Activated T-helper 1 cell treated with Interleukin-2 at 50 U/mL for 16 hours (primary cell): ENCODE results near the gene GDPD4.

Experiments used
- DNase-seq: peaks from one replicate; pipeline ENCODE4 v3.0.0-alpha.2; 2020; ENCODE audit warnings: low read depth

The GDPD4 gene

DNA sequence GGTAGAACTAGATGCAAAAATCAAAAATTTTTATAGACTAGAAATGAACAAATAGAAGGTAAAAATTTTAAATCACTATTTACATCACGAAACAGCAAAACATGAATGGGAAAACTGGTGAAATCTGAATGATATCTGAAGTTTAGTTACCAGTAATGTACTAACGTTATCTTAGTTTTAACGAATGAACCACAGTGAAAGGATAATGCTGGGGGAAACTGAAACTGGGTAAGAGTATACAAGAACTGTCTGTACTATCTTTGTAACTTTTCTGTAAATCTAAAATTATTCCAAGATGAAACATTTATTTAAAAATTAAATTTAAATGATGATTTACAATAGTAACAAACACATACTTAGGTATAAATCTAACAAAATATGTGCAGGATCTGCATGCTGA is 7.4 kb downstream of the GDPD4 start:
- no peak for DNase-seq

DNA sequence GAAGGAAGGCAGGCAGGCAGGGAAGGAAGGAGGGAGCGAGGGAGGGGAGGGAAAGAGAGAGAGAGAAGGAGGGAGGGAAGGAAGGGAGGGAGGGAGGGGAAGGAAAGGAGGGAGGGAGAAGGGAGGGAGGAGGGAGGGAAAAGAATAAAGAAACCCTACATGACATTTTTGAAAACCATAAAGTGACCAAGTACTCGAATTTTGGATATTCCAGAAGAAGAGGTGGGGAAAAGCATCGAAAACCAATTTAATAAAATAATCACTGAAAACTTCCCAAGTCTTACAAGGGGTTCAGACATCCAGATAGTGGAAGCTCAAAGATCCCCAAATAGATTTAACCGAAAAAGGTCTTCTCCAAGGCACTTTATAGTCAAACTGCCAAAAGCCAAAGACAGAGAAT is 11.7 kb downstream of the GDPD4 start:
- no peak for DNase-seq

DNA sequence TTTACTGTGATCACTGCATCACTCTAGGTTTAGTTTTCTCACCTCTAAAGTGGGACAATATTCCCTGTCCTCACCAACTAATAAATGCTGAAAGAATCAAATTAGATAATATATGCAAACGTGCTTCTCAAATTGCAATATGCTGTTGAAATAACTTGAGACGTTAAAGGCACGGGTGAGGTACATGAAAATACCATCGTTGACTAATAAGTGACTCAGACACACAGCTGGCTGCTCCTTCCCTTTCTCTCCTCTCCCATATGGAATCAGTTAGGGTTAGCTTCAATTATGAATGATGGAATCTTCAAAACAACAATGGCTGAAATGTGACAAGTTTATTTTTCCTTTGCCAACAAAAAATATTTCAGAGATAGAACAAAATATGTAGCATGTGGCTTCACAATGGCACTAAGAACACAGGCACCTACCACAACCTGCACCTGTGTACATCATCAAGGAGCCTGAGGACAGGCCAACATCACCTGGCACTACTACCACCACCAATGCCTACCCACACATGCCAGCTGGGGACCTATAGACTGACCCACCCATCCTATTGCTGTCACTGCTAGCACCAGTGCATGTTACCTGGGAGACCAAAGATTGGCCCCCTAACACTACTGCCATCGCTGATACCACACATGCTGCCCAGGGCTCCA is 13.7 kb downstream of the GDPD4 start:
- DNase-seq = no peak

DNA sequence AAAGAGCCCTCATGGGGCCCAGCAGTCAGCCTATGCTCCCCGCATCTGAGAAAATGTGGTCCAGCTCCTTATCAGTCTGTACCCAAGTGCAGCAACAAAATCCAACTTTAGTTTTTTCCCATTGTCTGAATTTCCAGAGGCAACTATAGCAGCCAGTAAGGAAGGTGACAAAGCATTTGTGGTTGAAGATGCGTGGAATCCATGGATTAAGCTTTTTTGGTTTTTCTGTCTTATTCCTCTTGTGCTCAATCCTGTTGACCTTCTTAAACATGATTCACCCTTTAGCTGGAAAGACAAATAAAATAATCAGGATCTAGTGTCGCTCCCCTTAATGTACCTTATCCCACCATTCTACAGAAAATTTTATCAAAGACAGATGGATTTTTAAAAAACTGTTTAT is 14.3 kb downstream of the GDPD4 start:
- DNase-seq = no peak

DNA sequence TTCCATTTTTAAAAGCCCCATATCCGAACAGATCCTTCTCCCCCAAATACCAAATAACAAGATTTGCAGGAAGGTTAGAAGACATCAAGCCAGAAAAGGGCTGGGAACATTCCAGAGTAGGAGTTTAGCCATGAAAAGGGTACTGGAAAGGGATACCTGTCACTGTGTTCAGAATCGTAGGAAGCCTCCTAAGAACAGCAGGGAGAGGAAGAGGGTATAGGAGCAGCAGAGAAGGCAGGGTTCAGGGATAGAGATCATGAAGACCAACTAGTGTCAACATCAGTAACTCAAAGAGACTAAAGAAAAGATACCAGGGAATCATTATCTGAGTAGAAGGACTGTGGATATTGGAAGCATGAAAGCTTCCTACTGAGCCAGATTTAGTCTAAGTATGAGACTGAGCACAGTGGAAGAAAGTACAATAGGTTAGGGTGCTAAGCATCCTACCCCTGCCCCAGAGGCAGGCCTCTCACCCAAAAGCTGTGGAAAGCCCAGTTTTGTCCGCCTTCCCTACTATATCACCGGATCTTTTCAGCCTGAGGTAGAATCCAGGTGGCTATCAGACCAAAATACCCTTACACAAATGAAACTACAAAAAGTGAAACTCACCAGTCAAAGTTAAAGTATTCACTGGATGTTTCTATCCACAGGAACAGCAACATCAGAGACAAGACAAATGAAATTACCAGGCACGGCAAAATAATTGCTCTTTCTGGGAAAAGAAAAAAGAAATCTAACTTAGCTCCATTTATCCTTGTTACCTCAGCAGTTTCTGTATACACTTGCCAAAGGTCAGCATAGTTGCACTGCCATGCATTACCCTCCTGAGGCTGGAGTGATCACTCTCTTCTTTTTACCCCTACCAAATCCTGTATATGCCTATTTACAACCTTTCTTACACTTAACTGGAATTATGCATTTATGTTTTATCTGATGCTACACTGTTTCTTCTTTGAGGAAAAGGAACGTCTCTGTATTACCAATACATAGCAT is 16.7 kb downstream of the GDPD4 start:
- DNase-seq = no peak

DNA sequence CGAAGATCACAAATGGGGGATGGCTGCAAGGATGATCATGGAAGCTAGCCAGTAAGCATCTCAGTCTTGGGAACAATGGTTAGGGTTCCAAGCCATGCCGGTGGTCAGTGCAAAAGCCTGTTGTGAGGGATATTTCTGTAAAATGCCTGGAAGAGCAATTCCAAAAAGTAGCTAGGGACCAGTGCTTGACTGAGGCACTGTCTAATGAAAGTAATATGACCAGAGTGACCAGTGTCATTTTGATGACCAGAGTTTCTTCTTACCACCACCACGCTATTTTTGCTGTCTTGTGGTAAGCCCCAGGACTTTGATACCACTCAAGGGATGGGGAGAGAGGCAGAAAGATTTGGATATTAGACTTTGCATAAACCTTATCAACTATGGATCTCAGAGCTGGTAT is 18.4 kb downstream of the GDPD4 start:
- DNase-seq = no peak

DNA sequence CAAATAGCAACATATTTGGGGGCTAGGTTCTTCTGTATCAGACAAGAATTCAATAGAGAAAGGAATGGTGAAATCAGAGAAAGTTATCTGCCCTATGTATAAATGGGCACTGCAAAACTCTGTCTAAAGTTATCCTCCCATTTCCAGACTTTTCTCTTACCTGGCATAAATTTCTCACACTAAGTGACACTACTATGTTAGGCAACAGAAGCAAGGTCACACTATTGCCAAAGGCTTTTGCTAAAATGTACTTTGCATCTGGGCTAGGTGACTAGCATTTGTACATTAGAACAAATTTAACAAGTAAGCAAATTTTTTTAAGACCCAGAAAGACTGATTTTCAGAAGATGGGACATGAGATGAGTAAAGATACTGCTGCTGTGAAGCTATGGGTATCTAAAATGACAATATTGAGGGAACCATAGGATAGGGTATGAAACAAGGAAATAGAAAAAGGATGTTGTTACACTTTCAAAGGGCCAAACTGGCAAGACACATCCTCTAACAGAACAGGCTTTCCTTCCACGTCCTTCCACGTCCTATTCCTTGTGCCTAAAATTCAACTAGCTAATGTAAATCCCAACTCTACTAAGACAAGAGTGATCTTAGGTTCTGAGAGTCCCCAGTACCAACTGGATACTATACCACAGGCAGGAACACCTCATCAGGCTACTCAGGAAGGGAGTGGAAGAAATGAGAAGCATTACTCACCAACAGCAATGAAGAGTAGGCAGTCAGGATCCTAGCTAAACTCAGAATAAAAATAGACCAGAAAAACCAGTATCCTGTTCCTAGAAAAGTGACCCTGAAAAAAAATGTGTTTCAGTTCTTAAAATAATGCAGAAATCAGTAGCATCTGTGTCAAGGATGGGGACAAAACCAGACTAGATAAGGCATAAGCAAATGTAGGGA is 22.6 kb downstream of the GDPD4 start:
- DNase-seq = no peak

DNA sequence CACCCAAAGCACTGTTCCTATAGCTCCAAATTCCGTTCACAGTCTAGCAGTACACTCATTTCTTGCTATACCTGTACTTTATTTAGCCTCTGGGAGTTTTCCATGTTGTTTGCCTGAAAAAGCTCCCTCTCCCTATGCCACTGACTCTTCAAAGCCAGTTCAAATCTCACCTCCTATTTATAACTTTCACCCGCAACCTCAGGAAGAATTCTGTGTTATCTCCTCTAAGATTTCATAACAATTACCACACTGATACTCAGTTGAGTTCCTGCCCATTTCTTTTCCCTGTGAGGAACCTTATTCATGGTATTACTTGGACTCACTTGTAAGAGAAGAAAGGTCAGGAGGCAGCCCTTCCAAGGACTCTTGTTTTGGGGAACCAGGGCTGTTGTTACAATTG is 25.2 kb downstream of the GDPD4 start:
- no peak for DNase-seq

DNA sequence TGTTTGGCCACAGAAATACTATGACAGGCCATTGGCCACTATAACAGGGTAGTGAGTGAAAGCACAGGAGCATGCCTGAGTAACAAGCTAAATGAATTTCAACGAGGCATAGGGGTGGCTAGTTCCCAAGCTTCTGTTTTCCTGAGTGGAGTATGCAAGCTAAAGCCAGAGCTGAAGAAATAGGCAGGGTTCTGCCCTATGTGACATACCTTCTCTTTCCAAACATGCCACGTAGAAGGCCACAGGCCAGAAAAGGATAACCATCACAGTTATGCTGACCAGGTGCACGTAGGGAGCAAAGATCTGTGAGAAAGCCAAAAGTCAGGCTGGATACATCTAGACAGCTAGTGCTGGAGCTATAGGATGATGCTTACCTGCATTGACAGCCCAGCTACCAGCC is 30.6 kb downstream of the GDPD4 start:
- DNase-seq = no peak

DNA sequence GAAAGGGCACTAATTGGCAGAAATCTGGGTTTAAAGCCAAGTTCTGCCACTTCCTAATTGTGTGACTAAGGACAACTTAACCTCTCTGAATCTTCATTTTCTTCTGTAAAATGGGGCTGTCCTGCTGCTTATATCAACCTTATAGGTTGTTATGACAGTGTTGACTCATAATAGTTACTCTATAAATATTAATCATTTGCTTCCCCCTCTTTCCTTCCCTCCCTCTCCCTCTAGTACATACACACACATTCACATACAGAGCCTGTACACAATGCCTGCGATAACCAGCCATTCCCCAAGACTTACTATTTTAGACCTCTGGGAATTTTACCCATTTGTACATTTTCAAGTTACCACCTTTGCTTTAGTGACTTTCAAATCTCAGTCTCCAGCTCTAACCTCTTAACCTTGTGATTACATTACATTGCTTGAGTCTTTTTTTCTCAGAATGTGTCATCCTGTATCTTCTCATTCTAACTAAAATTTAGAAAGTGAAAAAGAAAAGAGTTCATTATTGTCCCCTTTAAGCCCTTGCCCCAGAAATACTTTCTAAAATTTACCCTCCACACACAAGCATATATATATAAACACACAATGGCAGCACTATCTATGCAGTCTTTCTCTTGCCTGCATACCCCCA is 31.9 kb downstream of the GDPD4 start:
- DNase-seq = no peak

DNA sequence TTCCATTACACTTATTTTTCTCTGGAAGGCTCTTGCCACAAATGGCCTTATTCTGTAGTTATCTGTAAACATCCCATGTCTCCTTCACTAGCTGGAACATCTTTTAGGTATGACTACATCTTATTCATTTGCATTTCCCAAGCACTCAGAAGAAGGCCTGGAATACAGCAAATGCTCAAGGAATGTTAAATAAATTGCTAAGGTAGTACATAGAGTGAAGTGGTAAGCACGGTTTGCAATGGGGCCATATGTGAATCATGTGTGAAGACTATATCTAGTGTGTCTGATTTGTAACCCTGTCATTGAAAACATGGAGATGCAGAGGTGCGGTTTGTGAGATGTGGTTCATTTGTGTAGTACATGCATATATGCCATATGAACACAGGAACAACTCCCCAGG is 33.5 kb downstream of the GDPD4 start:
- DNase-seq = no peak

DNA sequence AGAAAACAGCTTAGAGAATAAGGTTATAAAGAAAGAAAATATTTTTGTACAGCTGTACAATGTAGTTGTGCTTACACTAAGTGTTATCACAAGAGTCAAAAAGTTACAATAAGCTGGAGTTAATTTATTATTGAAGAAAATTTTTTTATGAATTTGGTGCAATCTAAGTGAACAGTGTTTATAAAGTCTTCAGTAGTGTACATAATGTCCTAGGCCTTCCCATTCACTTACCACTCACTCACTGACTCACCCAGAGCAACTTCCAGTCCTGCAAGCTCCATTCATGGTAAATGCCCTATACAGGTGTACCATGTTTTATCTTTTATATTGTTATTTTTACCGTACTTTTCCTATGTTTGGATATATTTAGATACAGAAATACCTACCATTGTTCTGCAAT is 34.7 kb downstream of the GDPD4 start:
- no peak for DNase-seq

DNA sequence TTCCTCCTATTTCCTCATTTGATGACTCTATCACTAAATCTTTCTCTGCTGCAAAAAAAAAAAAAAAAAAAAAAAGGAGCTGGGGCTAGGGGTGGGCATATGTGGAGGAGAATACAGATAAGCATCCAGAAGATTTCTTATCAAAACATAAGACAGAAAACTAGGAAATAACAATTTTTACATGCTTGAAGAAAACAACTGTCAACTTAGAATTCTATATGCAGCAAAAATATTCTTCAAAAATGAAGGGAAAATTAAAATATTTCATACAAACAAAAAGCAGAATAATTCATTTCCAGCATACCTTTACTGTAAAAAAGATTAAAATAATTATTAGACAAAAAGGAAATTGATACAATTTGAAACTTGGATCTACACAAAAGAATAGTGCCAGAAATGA is 38.7 kb downstream of the GDPD4 start:
- DNase-seq = no peak

DNA sequence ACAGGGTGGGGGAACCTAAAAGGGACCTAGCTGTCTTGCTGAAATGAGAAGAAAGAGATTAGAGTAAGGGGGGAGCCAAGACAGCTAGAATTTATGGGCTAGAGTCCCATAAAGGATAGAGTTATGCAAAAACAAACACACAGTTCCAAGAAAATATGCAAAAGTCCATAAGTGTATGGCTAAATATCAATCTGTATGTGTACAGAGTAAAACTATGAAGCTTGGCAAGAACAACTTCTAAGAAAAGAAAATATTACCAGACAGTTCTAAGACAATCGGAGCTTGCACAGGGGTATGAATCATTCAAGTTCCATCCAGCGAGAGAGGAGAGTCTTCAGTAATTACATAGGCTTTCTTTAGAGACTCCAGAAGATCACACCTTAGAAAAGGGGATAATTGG is 41.8 kb downstream of the GDPD4 start:
- DNase-seq = no peak

DNA sequence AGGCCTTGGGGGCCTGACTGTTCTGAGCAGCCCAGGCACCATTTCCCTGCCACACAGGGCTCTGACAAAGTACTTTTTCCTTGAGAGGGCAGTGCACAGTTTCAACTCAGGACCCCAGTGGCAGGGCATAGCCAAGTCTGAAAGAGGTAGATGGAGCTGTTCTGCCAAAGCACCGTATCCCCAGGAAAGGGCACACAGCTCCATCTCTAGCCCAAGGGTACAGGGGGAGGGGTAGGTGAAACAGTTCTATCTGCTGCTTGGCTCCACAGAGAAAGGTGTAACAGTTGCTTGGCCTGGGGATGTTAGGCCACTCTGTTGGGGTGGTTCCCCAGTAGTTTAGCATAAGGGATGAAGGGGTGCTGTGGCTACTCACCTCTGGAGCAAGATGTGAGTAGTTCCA is 47.8 kb downstream of the GDPD4 start:
- no peak for DNase-seq

DNA sequence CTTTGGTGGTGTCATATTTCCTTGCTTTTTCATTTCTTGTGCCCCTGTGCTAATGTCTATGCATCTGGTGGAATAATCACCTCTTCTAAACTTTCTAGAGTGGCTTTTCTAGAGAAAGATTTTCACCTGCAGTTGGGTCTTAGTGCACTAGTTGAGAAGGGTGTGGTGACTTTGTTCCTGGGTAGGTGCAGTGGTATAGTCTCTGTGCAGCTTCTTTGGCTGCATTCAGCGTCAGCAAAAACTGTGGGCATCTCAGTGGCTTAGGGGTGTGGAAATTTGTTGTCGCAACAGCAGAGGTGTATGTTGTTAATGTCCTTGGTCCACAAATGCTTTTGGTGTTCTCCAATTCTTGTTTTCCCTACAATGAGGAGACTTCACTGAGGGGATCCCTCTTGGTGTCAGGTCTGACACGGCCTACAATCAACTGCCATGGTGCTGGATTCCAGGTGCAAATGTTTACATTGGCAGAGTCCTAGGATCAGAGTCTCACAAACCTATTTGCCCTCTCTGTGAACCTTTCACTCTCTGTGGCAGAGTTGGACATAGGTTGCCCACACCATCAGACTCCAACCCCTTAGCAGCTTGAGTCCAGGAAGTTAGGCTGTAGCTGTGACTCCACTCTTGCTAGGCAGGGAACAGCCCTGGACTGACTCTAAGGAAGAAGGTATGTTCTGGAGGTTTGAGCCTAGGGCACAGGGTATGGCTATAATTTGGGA is 48.8 kb downstream of the GDPD4 start:
- DNase-seq = no peak

DNA sequence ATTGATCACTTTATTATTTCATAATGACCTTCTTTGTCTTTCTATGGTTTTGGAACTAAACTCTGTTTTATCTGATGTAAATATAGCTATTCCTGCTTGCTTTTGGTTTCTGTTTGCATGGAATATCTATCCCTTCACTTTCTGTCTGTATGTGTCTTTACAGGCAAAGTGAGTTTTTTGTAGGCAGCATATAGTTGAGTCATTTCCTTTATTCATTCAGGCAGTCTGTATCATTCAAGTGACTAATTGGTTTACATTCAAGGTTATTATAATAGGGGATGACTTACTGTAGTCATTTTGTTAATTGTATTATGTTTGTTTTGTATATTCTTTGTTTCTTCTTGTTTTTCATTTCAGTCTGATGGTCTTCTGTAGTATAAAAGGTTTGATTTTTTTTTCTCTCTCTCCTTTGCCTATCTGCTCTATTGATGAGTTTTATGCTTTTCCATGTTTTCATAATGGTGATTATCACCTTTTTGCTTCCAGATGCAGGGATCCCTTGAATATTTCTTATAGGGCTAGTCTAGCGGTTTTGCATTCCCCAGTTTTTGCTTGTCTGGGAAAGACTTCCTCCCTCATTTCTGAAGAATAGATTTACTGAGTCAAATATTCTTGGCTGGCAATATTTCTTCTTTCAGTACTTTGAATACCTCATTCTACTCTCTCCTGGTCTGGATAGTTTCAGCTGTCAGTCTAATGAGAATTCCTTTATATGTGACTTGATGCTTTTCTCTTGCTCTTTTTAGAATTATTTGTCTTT is 50.4 kb downstream of the GDPD4 start:
- DNase-seq = no peak

DNA sequence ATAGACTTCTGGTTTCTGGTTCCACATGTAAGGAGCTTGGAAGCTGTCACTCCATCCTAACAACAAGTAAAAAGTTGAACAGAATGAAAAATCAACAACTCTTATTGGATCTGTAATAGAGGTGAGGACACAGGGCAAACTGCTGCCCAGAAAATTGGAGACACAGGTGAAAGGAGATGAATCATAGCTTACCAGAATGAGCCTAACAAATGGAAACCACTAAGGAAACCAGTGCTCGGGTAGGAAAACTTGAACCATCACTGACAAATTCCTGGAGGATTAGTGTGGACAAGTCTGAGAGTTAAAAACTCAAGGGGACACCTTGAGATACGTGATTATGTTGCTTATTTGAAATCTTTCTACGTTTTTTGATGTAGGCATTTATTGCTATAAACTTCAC is 52.1 kb downstream of the GDPD4 start:
- DNase-seq = no peak

DNA sequence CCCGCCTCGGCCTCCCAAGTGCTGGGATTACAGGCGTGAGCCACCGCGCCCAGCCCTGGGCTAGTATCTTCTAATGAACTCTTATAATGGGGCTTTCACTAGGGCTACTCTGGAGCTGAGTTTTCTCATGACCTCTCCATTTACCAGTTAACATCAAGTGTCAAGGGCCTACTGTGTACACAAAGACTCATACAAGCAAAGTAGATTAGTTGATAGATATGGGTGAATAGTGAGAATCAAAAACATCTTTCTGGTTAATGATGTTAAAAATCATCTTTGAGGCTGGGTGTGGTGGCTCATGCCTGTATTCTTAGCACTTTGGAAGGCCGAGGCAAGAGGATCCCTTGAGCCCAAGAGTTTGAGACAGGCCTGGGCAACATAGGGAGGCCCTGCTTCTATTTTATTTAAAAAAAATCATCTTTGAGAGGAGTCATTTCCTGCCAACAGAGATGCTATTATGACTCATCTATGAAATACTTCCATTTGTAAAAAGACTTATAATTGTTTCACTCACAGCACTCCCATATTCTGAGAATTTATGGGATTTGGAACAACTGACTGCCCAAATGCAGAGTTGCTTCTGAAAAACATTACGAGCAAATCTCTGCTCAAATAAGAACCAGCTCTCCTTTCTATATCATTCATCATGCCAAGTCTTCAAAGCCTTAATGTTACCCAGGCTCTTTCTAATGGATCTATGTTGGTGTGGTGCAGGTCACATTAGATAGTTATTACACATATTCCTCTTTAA is 57.0 kb downstream of the GDPD4 start:
- no peak for DNase-seq

DNA sequence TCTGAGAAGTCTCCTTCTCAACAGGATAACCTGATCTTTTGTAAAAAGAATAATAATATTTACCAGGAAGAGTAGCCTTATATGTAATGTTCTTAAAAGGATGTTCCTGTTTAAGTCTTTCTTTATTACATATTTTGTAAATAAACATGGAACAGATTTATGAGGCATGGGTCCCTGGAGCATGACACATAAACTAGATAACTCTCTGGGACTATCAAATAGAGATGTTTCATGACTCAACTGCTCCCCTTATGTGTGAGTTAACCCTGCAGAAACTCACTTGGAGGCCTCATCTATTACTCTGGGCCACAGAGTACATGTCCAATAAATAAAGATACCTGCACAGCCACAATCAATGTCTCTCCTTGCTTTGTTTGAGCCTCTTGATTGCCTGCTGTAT is 64.6 kb downstream of the GDPD4 start:
- no peak for DNase-seq
